DND-41 (cell line): Measurements from ENCODE around the gene RAB4A.
"Not testable (repeated sequence)": the region's sequence is repeated elsewhere in the genome, so short reads cannot be mapped to it uniquely, and the experiment has no call there.

ENCODE experiments used
- ATAC-seq: fragments of 200-7000 bp; cut with Tn5 transposase; 3 replicates; pipeline ENCODE4 v1.9.1; 2021; ENCODE audit warnings: low read depth; ENCODE audit not compliant: insufficient read depth
- DNase-seq: peaks from one replicate; pipeline ENCODE4 v3.0.0-alpha.2; 2020
- H2AFZ ChIP-seq: 2 replicates; pipeline ENCODE4 v1.6.0; 2012; ENCODE audit warnings: low read depth, low read length
- H3K27ac ChIP-seq: 2 replicates; pipeline ENCODE4 v1.5.1; 2012; ENCODE audit warnings: low read length, inconsistent platforms
- H3K27me3 ChIP-seq: fragments of 200-600 bp; sonication (generic); 2 replicates; pipeline ENCODE4 v1.6.0; 2012; ENCODE audit warnings: low read length, mild to moderate bottlenecking, inconsistent platforms; ENCODE audit not compliant: insufficient read depth, poor library complexity
- H3K36me3 ChIP-seq: 2 replicates; pipeline ENCODE4 v1.5.1; 2012; ENCODE audit warnings: low read length, inconsistent platforms; ENCODE audit not compliant: insufficient read depth
- H3K4me1 ChIP-seq: 2 replicates; pipeline ENCODE4 v1.5.1; 2012; ENCODE audit warnings: mild to moderate bottlenecking, low read length; ENCODE audit not compliant: insufficient read depth
- H3K4me2 ChIP-seq: 2 replicates; pipeline ENCODE4 v1.6.0; 2012; ENCODE audit warnings: mild to moderate bottlenecking, moderate library complexity, low read length, inconsistent platforms; ENCODE audit not compliant: insufficient read depth
- H3K4me3 ChIP-seq, 2 experiments: fragments of 200-600 bp in 1 of 2; shearing (Covaris generic) in 1 of 2; 2 replicates each; pipeline ENCODE4 v1.5.1; 2012 to 2016; ENCODE audit warnings: inconsistent platforms in 2 of 2, low read length in 2 of 2, mild to moderate bottlenecking in 2 of 2, low read depth in 1 of 2, moderate library complexity in 1 of 2
- H3K79me2 ChIP-seq: 2 replicates; pipeline ENCODE4 v1.6.0; 2012; ENCODE audit warnings: low read length, inconsistent platforms; ENCODE audit not compliant: insufficient read depth
- H3K9ac ChIP-seq: 2 replicates; pipeline ENCODE4 v1.6.0; 2012; ENCODE audit warnings: low read depth, mild to moderate bottlenecking, inconsistent platforms, low read length, moderate library complexity
- H3K9me3 ChIP-seq: 2 replicates; pipeline ENCODE4 v1.5.1; 2012; ENCODE audit warnings: low read length, moderate library complexity, mild to moderate bottlenecking, inconsistent platforms; ENCODE audit not compliant: insufficient read depth, severe bottlenecking
- H4K20me1 ChIP-seq: 2 replicates; pipeline ENCODE4 v1.6.0; 2012; ENCODE audit warnings: low read length; ENCODE audit not compliant: insufficient read depth
- EZH2 ChIP-seq: IDR thresholded peaks from 3 replicates; pipeline ENCODE4 v1.6.1; 2012; ENCODE audit warnings: borderline replicate concordance, low read depth, mild to moderate bottlenecking, moderate library complexity, low read length, inconsistent platforms; ENCODE audit not compliant: severe bottlenecking
- TF ChIP-seq, protein P1 (sequence below): IDR thresholded peaks from 2 replicates; pipeline ENCODE4 v1.5.1; 2012; ENCODE audit warnings: borderline replicate concordance, low read length, moderate library complexity, mild to moderate bottlenecking; ENCODE audit not compliant: poor library complexity, severe bottlenecking; ENCODE audit errors: extremely low read depth

RAB4A gene

DNA sequence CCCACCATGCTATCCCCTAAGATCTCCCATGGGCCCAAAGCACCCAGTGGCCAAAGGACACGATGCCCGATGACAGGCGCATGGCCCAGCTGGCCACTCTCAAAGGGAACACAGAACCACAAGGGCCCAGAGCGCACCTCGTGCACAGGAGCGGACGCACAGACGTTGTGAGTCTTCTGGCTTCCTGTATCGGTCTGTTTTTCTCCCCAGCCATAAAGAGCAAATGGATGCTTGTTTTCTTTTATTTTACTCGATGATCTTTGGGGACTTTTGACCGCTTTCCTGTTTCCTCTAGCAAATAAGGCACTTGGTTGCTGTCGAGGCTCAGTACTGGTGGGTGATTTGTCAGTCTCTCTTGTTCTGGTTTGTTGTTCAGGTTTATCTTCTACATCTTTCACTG, 55.7 kb downstream of the RAB4A start:
- Histone ChIP-seq H3K9me3 (no peaks in the 10 kb centered on the region), H3K4me2 (no peak overlapping the region)

DNA sequence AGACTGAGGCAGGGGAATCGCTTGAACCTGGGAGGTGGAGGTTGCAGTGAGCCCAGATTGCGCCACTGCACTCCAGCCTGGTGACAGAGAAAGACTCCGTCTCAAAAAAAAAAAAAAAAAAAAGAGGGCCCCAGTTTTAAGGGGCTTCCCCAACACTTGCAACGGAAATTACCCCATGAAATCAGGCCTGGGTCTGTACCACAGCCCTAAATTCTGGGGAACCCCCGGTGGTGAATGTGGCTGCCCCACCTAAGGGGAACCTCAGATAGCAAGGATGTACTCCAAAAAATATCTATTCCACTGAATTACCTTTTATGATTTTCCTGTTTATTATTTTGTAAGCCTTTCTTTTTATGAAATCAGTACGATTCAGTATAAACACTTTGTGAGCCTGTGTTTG, 56.9 kb downstream of the RAB4A start:
- ATAC-seq, H3K4me3 ChIP-seq, H3K9me3 ChIP-seq, H3K27me3 ChIP-seq, H3K4me2 ChIP-seq, H3K27ac ChIP-seq, DNase-seq, H3K9ac ChIP-seq, H3K4me1 ChIP-seq, H2AFZ ChIP-seq: not testable (repeated sequence)
- Histone ChIP-seq H4K20me1 (peaks cover 26% of the 10 kb centered on the region; the same call in 1 of the 2 replicates), H3K79me2 (peaks cover 36% of the 10 kb centered on the region), H3K36me3 (peaks cover 61% of the 10 kb centered on the region)

More for the DNA sequence above, 55.7 kb downstream of the RAB4A start:
- Histone ChIP-seq H3K4me1 (no peaks in the 10 kb centered on the region), H3K27me3 (no peaks in the 10 kb centered on the region), H3K36me3 (peaks cover 72% of the 10 kb centered on the region), H4K20me1 (peaks cover 24% of the 10 kb centered on the region; the same call in 1 of the 2 replicates), H3K79me2 (peaks cover 28% of the 10 kb centered on the region), H3K4me3 (no peak overlapping the region), H3K9ac (no peak overlapping the region), H2AFZ (no peak overlapping the region), H3K27ac (no peak overlapping the region)
- ATAC-seq (no peak), DNase-seq (no peak)
- no peak for TF ChIP-seq EZH2
- TF ChIP-seq, protein P1, sequence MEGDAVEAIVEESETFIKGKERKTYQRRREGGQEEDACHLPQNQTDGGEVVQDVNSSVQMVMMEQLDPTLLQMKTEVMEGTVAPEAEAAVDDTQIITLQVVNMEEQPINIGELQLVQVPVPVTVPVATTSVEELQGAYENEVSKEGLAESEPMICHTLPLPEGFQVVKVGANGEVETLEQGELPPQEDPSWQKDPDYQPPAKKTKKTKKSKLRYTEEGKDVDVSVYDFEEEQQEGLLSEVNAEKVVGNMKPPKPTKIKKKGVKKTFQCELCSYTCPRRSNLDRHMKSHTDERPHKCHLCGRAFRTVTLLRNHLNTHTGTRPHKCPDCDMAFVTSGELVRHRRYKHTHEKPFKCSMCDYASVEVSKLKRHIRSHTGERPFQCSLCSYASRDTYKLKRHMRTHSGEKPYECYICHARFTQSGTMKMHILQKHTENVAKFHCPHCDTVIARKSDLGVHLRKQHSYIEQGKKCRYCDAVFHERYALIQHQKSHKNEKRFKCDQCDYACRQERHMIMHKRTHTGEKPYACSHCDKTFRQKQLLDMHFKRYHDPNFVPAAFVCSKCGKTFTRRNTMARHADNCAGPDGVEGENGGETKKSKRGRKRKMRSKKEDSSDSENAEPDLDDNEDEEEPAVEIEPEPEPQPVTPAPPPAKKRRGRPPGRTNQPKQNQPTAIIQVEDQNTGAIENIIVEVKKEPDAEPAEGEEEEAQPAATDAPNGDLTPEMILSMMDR, result no peak

DNA sequence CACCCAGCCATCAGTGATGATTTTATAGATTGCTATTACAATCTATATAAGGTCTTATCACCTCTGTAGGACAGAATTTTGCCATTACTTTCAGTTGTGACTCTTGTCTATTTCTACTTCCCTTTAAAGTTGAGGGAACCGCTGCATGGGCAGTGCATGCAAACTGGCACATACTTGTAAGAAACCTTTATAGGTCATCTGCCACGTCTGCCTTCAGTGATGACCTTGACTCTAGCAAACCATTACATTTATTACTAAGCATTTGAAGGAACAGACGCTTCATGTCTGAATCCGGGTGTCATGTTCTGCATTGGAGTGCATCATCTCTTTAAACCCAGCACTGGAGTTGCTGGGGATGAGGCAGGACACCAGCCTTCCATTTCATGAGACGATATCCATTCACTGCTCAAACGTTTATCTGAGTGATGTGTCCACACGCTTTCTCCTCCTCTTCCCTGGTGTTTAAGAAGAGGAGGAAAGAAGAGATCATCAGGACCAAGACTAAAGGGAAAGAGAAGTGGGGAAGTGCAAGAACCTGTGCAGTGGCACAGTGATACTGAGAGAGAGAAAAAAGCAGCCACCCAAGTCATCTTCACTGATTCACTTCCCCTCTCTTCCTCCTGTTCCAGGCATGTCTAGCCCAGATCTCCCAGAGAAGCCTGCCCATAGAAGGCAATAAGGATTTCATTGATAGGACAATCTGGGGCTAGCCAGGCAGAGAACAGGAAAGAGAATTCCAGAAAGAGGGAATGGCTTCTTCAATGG, 57.9 kb downstream of the RAB4A start:
- Histone ChIP-seq H3K9me3 (no peaks in the 10 kb centered on the region), H3K4me3 (no peak overlapping the region), H3K36me3 (peaks cover 52% of the 10 kb centered on the region), H3K9ac (no peak overlapping the region), H3K4me2 (no peak overlapping the region), H3K27me3 (no peaks in the 10 kb centered on the region), H4K20me1 (peaks cover 26% of the 10 kb centered on the region; the same call in 1 of the 2 replicates), H3K27ac (no peak overlapping the region), H3K4me1 (no peaks in the 10 kb centered on the region), H2AFZ (no peak overlapping the region), H3K79me2 (peaks cover 40% of the 10 kb centered on the region)
- ATAC-seq (no peak), DNase-seq (no peak)
- no peak for TF ChIP-seq EZH2
- TF ChIP-seq, protein P1, result no peak

DNA sequence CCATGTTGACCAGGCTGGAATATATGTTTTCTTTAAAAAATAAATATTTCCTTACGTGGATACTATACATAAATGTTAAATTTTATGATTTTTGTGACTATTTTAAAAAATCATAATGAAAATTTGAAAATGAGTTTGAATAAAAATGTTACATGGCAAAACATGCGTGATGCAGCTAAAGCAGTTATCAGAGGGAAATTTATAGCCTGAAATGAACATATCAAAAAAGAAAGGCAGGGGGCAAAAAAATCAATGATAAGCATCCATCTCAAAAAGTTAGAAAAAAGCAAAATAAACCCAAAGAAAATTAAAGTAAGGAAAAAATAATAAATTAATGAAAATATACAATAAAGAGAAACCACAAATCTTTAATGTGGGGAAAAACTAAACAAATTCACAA, 63.4 kb downstream of the RAB4A start:
- peaks cover 26% of the 10 kb centered on the region; the same call in 1 of the 2 replicates for H4K20me1 ChIP-seq
- H2AFZ ChIP-seq, result no peak overlapping the region
- no peaks in the 10 kb centered on the region for H3K27me3 ChIP-seq
- H3K36me3 ChIP-seq, result peaks cover 31% of the 10 kb centered on the region
- peaks cover 25% of the 10 kb centered on the region for H3K4me1 ChIP-seq
- H3K4me2 ChIP-seq, result no peak overlapping the region
- TF ChIP-seq EZH2, result no peak
- TF ChIP-seq, protein P1, result no peak
- DNase-seq (no peak), ATAC-seq (no peak)
- H3K27ac ChIP-seq, result no peak overlapping the region
- H3K9me3 ChIP-seq, result peaks cover 8% of the 10 kb centered on the region
- H3K4me3 ChIP-seq, result no peak overlapping the region
- peaks cover 84% of the 10 kb centered on the region for H3K79me2 ChIP-seq
- no peak overlapping the region for H3K9ac ChIP-seq
